HG03571 (cell line): ENCODE measurements around the gene LAMB3.
A peak's percentile ranks its signal among the peaks of the same experiment; 100 is the strongest.
"Not testable (repeated sequence)": the region's sequence is repeated elsewhere in the genome, so short reads cannot be mapped to it uniquely, and the experiment has no call there.

Experiments
- ATAC-seq: cut with Tn5 transposase; IDR thresholded peaks from one replicate; pipeline ENCODE4 v1.9.1; 2021; ENCODE audit not compliant: unreplicated experiment

The LAMB3 gene

GRCh38 chr1:209652121-209652735 is at the start of gene LAMB3:
Gene LAMB3, minus strand, starts transcription at chr1:209652425. Its CDS starts 1,481 bp downstream, at chr1:209650944.
- no peak for ATAC-seq

DNA sequence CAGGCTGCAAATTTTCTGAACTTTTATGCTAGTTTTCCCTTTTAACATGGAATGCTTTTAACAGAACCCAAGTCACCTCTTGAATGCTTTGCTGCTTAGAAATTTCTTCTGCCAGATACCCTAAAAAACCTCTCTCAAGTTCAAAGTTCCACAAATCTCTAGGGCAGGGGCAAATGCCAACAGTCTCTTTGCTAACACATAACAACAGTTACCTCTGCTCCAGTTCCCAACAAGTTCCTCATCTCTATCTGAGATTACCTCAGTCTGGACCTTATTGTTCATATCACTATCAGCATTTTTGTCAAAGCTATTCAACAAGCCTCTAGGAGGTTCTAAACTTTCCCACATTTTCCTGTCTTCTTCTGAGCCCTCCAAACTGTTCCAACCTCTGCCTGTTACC is 48.5 kb upstream of the LAMB3 start:
- ATAC-seq, result not testable (repeated sequence)

GRCh38 chr1:209697126-209697525 is 44.9 kb upstream of the LAMB3 start:
- no peak for ATAC-seq

DNA sequence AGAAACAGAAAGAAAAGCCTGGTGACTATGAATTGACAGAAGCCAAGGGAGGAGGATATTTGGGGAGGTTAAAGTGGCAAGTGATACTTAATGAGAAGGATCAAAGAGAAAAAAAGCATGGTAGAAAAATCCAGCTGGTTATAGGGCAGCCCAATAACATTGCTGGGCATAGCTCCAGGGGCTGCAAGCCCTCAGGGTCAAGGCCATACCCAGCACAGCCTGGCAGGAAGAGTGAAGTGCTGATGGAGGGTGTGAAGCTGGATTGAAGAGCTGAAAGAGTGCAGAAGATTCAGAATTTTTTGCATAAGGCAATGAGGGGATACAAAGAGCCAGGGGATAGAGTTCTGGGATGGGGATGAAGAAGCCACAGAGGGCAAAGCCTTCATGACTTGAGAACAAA is 44.4 kb upstream of the LAMB3 start:
- ATAC-seq, result no peak

DNA sequence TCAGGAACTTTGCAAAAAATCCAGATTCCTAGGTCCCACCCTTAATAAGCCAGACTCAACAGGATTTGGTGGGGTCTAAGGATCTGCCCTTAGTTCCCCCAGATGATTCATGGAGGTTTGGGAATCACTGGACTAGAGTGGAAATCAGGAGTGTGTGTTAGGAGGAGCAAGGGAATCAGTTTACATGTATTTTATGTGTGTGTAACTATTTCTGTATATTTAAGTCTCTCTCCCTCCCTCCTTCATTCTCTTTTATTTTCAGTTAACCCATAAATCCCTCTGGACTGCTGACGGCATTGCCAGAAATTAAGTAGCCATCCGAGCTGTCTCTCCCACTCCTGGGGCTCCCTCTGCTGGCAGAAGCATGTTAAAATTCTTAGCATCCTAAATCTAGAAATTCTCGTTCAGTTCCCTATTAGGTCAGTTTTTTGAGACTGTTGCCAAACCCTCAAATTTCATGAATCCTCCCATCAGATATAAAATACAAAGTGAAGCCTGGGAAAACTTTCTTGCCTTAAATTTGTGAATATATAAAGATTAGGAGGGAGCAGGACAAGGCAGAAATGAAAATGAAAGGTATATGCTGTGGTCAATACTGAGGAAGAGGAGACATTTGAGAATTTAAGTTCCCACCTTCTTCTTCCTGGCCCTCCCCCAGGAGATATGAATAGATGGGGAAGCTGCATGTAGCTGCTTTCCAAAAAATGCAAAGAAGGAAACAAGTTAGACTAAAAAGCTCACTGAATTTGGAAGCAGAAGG is 40.7 kb upstream of the LAMB3 start:
- ATAC-seq, result peak; percentile 82

GRCh38 chr1:209692296-209692695 is 40.1 kb upstream of the LAMB3 start:
- ATAC-seq, result no peak

DNA sequence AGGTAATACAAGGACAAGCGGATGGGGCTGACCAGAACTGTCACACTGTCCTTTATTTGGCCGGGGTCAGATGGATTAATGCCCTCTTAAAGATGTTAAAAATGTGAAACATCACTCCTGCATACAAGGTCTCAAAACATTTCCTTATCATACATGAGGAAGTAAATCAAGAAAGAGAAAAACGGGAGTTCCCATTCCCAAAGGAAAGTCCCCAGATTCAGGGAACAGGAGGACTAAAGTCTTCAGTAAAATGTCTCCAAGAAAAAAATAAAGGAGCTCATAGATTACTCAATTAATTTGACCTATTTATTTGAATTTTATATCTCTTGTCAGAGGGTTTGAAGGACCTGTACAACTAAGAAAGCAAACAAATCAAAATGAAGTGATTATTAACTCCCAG is 39.0 kb upstream of the LAMB3 start:
- ATAC-seq, result no peak

- ATAC-seq, result no peak
These were observed 37.3 kb upstream of the LAMB3 start for GRCh38 chr1:209689477-209689876.

DNA sequence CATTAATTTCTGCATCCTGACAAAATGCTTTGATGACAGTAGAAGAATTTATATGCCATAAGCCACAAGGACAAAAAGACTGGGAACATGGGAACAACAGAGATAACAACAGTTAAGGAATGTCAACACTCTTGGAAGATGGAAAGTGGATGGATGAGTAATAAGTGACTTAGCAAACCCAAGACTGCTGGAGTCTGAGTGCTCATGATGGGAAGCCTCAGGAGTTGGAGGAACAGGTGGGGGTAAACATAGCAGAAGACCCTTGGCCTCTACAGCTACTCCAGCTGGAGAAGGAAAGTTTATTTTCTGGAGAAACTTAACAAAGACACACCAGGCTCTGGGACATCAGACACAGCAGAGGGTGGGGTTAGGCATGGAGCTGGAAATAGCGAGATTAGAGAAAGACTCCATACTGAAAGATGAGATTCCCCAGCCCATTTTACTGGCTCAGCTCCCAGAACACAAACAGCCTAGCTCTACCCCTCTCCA is 36.6 kb upstream of the LAMB3 start:
- no peak for ATAC-seq

DNA sequence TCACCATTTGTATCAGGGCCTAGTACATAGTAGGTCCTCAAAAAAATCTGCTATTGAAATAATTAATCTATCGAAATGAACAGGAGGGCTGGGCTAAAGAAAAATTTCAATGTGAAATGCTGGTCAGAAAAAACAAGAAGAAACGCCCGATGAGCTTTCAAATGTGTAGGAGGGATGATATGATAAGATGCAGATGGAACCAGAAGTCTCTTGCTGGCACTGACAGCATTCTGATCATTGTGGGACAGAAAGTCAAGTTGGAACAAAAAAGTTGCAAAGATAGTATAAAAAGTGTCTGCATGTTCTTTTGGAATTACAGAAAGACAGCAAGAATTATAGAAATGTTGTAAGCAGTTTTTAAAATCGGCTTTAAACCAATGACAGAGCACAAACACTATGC is 34.1 kb upstream of the LAMB3 start:
- ATAC-seq, result no peak

- ATAC-seq, result no peak
These were observed 33.6 kb upstream of the LAMB3 start for GRCh38 chr1:209685821-209686220.

DNA sequence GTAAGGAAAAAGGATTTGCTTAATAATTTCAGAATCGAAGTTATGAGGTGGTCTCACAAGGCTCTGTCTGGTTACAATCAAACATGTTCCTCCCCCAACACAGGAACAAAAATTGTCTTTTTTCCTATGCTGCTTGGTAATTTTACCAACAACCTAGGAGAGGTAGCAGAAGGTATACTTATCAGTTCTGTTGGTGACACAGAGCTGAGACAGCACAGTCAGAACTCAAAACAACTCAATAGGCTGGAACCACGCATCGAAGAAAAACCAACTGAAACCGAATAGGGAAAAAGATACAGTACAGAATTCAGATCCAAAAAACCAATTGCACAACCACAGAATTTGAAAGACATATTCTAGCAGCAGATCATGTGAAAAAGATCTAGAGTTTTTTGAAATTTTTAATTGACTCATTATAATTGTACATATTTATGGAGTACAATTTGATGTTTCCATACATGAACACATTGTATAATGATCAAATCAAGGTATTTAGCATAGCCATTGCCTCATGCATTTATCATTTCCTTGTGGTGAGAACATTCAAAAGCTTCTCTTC is 26.8 kb upstream of the LAMB3 start:
- ATAC-seq, result no peak

DNA sequence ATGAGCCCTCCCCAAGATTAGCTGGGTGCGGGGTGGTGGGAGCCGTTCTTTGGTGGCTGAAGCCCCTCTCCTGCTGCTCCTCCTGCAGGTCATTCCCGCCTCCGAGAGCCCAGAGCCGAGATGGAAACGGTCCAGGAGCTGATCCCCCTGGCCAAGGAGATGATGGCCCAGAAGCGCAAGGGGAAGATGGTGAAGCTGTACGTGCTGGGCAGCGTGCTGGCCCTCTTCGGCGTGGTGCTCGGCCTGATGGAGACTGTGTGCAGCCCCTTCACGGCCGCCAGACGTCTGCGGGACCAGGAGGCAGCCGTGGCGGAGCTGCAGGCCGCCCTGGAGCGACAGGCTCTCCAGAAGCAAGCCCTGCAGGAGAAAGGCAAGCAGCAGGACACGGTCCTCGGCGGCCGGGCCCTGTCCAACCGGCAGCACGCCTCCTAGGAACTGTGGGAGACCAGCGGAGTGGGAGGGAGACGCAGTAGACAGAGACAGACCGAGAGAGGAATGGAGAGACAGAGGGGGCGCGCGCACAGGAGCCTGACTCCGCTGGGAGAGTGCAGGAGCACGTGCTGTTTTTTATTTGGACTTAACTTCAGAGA is 23.4 kb upstream of the LAMB3 start:
- no peak for ATAC-seq

- ATAC-seq, result no peak
These were observed 22.8 kb upstream of the LAMB3 start, which contains the start of gene G0S2 for GRCh38 chr1:209674957-209675564. Gene G0S2, plus strand, starts transcription at chr1:209675412. Its CDS starts 273 bp downstream, at chr1:209675685.

GRCh38 chr1:209673631-209674417 is 21.6 kb upstream of the LAMB3 start:
- ATAC-seq, result no peak

DNA sequence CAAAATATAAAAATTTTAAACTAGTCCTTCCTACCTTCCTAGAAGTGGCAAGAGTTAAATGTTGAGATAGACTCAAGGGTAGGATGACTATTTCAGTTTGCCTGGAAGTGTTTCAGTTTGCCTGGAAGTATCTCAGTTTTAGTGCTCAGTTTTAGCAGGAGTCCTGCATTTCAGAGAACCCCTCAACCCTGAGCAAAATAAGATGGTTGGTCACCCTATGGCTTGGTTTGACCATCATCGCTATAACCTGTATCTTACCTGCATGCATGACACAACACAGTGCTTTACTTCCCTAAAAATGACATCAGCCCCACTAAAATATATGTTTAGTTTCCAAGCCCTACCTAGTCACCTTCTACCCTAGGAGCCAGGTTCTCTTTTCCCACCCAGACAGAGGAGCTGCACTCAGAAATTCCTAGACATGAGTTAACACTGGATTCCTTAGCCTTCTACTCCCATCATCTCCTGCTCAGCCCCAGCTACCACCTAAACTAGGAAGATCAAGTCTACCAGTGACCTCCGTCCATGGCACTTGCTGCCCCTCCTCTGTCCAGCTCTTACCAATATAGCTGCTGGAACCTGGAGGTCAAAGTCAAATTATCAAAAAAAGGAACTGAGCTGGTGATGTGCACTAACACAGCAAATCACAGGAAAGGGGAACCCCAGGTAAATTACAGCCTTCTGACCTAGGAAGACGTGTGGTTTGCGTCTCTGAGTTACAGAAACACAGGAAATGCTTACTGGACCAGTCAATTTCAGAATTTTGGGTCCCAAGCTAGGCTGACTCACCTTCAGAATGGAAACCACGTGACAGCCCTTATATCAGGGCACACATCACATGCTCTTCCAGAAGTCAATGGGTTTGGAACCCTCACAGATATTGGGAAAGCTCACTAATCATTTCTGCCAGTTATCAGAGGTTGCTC is 20.7 kb upstream of the LAMB3 start:
- peak; percentile 93 for ATAC-seq

DNA sequence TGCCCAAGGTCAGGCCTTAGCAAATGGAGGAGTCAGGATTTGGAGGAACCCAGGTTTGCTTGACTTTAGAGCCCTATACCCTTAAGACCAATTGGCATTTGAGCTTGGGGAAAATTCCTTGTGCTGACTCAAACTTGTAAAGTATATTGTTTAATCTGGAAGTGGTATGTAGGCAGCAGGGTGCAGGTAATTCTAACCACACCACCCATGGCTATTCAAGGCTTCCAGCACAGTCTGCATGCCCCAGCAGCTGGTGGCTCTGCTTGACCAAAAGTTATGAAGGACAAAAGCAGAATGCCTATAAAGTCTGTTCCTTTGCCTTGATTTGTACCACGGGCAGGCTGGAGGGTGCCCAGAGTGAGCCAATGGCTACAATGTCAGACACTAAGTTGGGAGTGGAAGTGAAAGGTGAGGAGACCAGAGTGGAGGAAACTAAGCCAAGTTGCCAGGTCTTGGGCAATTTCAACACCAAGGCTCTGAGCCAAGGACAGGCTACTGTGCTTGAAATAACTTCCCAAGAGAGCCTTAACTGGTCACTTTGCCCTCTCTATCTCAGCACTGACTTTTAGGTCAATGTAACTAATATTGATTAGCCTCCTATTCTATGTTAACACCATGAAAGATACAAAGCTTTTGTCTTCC is 18.3 kb upstream of the LAMB3 start:
- no peak for ATAC-seq

DNA sequence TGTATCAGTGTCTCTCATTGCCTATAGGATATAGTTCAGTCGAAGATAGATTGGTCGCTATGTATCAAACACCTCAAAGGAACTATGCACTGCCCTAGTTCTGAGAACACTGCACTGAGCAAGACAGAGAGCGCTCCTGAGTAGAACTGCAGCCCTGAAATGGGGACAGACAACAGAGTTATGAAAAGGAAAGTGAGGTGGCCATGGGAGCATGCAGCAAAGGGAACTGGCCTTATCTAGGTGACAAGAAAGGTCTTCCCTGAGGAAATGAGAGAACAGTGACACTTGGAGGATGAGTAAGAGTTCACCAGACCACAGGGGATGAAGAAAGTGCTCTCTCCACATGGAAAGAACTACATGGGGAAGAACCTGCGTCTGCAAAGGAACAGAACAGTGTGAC is 15.5 kb upstream of the LAMB3 start:
- ATAC-seq, result no peak

- no peak for ATAC-seq
These were observed 14.9 kb upstream of the LAMB3 start for GRCh38 chr1:209667103-209667502.
